Superior temporal gyrus (tissue), 1 donor: ENCODE results near the gene SFI1.
"Not testable (repeated sequence)": the region's sequence is repeated elsewhere in the genome, so short reads cannot be mapped to it uniquely, and the experiment has no call there.

ENCODE experiments used
- DNase-seq: peaks from one replicate; pipeline ENCODE4 v3.0.0-alpha.2; 2016; ENCODE audit errors: extremely low spot score

The SFI1 gene

GRCh38 chr22:31588970-31589675 lies 92.8 kb downstream of the SFI1 start:
- DNase-seq: no peak

GRCh38 chr22:31590161-31590560 lies 93.8 kb downstream of the SFI1 start:
- not testable (repeated sequence) for DNase-seq

- DNase-seq: no peak
Observed at GRCh38 chr22:31595271-31595670, 98.9 kb downstream of the SFI1 start.

- DNase-seq: no peak
Observed at GRCh38 chr22:31602259-31602952, 106.1 kb downstream of the SFI1 start.

GRCh38 chr22:31603081-31603525 lies 106.8 kb downstream of the SFI1 start:
- no peak for DNase-seq

- DNase-seq: no peak
Observed at GRCh38 chr22:31603574-31603973, 107.2 kb downstream of the SFI1 start.

GRCh38 chr22:31604137-31604705 lies 107.9 kb downstream of the SFI1 start:
- DNase-seq: no peak

- DNase-seq: no peak
Observed at GRCh38 chr22:31604746-31605705, 108.7 kb downstream of the SFI1 start.

- no peak for DNase-seq
Observed at GRCh38 chr22:31605851-31606585, 109.7 kb downstream of the SFI1 start.

- no peak for DNase-seq
Observed at GRCh38 chr22:31607696-31608095, 111.4 kb downstream of the SFI1 start.

- DNase-seq: no peak
Observed at GRCh38 chr22:31609716-31610115, 113.4 kb downstream of the SFI1 start.

- no peak for DNase-seq
Observed at GRCh38 chr22:31610611-31611010, 114.3 kb downstream of the SFI1 start.

- DNase-seq: no peak
Observed at GRCh38 chr22:31611061-31611760, 114.9 kb downstream of the SFI1 start.

GRCh38 chr22:31612891-31613285 lies 116.6 kb downstream of the SFI1 start:
- no peak for DNase-seq

- DNase-seq: no peak
Observed at GRCh38 chr22:31613286-31613903, 117.1 kb downstream of the SFI1 start.

- DNase-seq: no peak
Observed at GRCh38 chr22:31613904-31614296, 117.6 kb downstream of the SFI1 start.

GRCh38 chr22:31614781-31615490 lies 118.6 kb downstream of the SFI1 start:
- no peak for DNase-seq

- no peak for DNase-seq
Observed at GRCh38 chr22:31615491-31615860, 119.1 kb downstream of the SFI1 start.

GRCh38 chr22:31615940-31616314 lies 119.6 kb downstream of the SFI1 start:
- no peak for DNase-seq
